ENCODE data around the gene KBTBD2. TPM values are rescaled to one million over a fixed set of nuclear protein-coding genes. Genes with fewer than 3 reads are reported as not detected.
A peak's percentile ranks its signal among the peaks of the same experiment; 100 is the strongest.

KBTBD2 gene
- total RNA-seq, 1 donor from 2014 or later = 39.7 TPM

DNA sequence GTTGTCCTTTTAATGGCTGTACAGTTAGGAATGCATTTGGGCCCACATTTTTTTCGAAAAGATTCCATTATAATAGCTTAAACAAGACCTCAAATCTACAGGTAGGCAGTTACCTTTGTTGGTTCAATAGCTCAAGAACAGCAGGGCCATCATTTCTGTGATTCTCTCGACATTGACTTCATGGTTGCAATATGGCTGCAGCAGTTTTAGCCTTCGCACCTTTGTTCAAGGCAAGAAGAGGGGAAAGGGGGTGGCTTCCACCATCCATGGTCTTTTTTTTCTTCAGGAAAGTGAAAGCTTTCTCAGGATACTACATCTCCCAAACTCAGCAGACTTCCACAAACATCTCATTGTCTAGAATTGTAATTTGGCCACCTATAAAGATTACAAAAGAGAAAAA lies 2.2 kb upstream of the KBTBD2 start:
- no peaks in the 10 kb centered on the region for H3K27me3 Mint-ChIP-seq
- H3K9me3 Mint-ChIP-seq = no peaks in the 10 kb centered on the region
- intact Hi-C loops (cut with micrococcal nuclease) = loop anchor here (5.0 kb wide), 1 partner anchor 166 kb away; no protein-coding TSS in a partner anchor
- POLR2A ChIA-PET = interaction anchor here (0.8 to 4.0 kb wide), 8 partner anchors 12 to 215 kb away, joined by 3 to 35 read pairs (median 9); partner anchors contain the start of genes NT5C3A and RP9
- no peak for DNase-seq
- H3K4me1 Mint-ChIP-seq = peaks cover 38% of the 10 kb centered on the region
- CTCF ChIA-PET = interaction anchor here (1.0 to 4.0 kb wide), 3 partner anchors 47 to 215 kb away, joined by 3 to 17 read pairs (median 12); partner anchors contain the start of gene RP9
- H3K4me3 Mint-ChIP-seq = peak overlapping the region; percentile 12
- ATAC-seq (ENCODE audit: low read depth) = no peak
- H3K27ac Mint-ChIP-seq = peak overlapping the region; percentile 97
- TF ChIP-seq, protein P1, sequence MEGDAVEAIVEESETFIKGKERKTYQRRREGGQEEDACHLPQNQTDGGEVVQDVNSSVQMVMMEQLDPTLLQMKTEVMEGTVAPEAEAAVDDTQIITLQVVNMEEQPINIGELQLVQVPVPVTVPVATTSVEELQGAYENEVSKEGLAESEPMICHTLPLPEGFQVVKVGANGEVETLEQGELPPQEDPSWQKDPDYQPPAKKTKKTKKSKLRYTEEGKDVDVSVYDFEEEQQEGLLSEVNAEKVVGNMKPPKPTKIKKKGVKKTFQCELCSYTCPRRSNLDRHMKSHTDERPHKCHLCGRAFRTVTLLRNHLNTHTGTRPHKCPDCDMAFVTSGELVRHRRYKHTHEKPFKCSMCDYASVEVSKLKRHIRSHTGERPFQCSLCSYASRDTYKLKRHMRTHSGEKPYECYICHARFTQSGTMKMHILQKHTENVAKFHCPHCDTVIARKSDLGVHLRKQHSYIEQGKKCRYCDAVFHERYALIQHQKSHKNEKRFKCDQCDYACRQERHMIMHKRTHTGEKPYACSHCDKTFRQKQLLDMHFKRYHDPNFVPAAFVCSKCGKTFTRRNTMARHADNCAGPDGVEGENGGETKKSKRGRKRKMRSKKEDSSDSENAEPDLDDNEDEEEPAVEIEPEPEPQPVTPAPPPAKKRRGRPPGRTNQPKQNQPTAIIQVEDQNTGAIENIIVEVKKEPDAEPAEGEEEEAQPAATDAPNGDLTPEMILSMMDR (IDR thresholded peaks at IDR 0.05) = no peak
- H3K36me3 Mint-ChIP-seq (ENCODE audit: low read depth) = peaks cover 11% of the 10 kb centered on the region

DNA sequence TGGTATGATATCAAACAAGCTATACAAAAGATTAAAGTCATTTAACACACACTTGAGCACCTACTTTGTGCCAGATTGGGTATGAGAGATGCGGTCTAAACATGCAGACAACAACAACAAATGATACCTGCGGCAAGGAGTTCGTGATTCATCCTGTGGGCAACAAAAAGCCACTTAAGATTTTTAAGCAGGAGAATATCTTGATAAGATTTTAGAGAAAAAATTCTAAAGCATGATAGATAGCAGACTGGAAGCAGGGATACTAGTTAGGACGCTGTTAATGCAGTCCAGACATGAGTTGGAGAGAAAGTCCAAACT lies 1.6 kb upstream of the KBTBD2 start:
- Mint-ChIP-seq H3K27ac (peak overlapping the region; percentile 97), H3K4me3 (peak overlapping the region; percentile 91)
- CTCF ChIA-PET = interaction anchor here (1.0 to 4.0 kb wide), 3 partner anchors 46 to 215 kb away, joined by 3 to 17 read pairs (median 12); partner anchors contain the start of gene RP9

DNA sequence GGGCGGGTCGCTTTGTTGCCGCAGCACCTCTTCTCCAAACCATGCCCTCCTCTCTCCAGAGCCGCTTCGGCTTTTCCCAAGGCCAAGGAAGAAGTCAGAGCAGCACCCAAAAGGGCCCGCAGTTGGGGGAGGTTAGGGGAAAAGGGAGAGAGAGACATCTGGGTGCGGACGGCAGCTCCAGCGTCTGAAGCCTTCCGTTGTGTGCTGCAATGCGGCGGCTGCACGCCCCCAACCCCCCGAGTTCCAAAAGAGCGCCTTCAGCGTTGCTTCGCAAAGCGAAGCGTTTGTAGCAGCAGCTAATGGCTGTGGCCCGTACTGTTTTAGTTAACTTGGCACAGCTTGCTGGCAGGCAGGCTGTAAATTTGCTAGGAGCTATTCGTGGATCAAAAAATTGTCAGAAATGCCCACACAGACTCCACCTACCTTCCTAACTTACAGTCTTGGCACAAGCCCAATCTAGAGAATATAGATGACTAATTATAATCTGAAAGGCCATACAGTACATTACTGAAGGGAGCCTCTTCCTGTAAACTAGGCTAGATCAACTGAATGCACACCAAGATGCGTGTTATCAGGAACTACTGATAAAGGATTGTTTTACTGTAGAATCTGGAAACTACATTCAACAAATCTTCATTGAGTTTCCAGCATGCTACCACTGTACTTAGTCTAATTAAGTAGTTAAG lies 1.1 kb upstream of the KBTBD2 start:
- ChIA-PET CTCF (interaction anchor here (1.0 to 4.0 kb wide), 3 partner anchors 46 to 216 kb away, joined by 3 to 17 read pairs (median 12); partner anchors contain the start of gene RP9), POLR2A (interaction anchor here (0.8 to 4.0 kb wide), 17 partner anchors 9 to 403 kb away, joined by 3 to 35 read pairs (median 8); partner anchors contain the start of genes AVL9, LSM5, NT5C3A and RP9)
- Mint-ChIP-seq H3K4me3 (peak overlapping the region; percentile 91), H3K9me3 (no peaks in the 10 kb centered on the region), H3K27me3 (no peaks in the 10 kb centered on the region), H3K36me3 (ENCODE audit: low read depth) (peaks cover 19% of the 10 kb centered on the region), H3K4me1 (peaks cover 49% of the 10 kb centered on the region), H3K27ac (peak overlapping the region; percentile 97)
- ATAC-seq (ENCODE audit: low read depth) (no peak), DNase-seq (peak; percentile 45)
- intact Hi-C loops (cut with micrococcal nuclease) = loop anchor here (1.0 to 5.0 kb wide), 10 partner anchors 13 to 402 kb away; partner anchors contain the start of genes AVL9, BBS9, LSM5 and RP9
- TF ChIP-seq, protein P1 (IDR thresholded peaks at IDR 0.05) = no peak

More for the DNA sequence above, 1.6 kb upstream of the KBTBD2 start:
- Mint-ChIP-seq H3K9me3 (no peaks in the 10 kb centered on the region), H3K4me1 (peaks cover 44% of the 10 kb centered on the region), H3K36me3 (ENCODE audit: low read depth) (peaks cover 17% of the 10 kb centered on the region), H3K27me3 (no peaks in the 10 kb centered on the region)
- TF ChIP-seq, protein P1 (IDR thresholded peaks at IDR 0.05) = no peak
- ATAC-seq (ENCODE audit: low read depth) (no peak), DNase-seq (no peak)
- intact Hi-C loops (cut with micrococcal nuclease) = loop anchor here (5.0 kb wide), 1 partner anchor 166 kb away; no protein-coding TSS in a partner anchor
- POLR2A ChIA-PET = interaction anchor here (0.8 to 4.0 kb wide), 11 partner anchors 10 to 398 kb away, joined by 3 to 35 read pairs (median 10); partner anchors contain the start of genes AVL9, NT5C3A and RP9

DNA sequence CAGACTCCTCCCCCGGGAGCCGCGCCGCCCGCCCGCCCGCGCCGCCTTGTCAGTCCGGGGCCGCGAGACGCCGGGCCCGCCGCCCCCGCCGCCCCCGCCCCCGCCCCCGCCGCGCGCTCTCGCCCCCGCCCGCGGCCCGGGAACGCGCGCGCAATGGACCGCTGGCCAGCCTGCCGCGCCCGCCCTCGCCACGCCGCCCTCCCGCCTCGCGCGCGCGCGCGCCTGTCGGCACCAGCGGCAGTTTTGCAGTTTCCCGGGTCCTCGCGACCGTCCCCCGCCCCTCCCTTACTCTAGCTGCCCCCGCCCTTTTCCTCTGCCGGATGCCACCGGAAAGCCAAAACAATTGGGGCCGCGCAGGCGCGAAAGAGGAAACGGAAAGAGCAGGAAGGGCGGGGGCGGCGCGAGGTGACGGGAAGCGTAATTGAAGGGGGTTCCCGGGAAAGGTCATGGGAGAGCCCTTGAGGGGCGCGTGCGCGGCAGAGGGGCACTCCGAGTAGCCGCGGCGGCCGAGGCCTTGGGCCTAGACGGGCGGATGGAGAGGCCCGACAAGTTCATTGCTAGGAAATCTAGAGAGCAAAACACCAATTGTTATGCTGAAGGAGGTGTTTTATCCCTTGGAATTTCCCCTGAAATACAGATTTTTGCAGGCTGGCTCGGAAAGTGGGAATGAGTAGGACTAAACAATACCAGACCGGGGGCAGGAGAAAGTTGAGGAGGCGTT lies 400 bp upstream of the KBTBD2 start:
- peaks cover 56% of the 10 kb centered on the region for H3K4me1 Mint-ChIP-seq
- CTCF ChIA-PET = interaction anchor here (1.3 to 4.0 kb wide), 3 partner anchors 46 to 216 kb away, joined by 10 to 17 read pairs (median 12); partner anchors contain the start of gene RP9
- ATAC-seq (ENCODE audit: low read depth) = peak; percentile 66

More for the DNA sequence above, 400 bp upstream of the KBTBD2 start:
- no peaks in the 10 kb centered on the region for H3K27me3 Mint-ChIP-seq
- peak overlapping the region; percentile 97 for H3K27ac Mint-ChIP-seq
- DNase-seq = peak; percentile 96
- POLR2A ChIA-PET = interaction anchor here (0.7 to 4.0 kb wide), 15 partner anchors 8 to 402 kb away, joined by 3 to 35 read pairs (median 9); partner anchors contain the start of genes AVL9, LSM5, NT5C3A and RP9
- TF ChIP-seq, protein P1 (IDR thresholded peaks at IDR 0.05) = no peak
- intact Hi-C loops (cut with micrococcal nuclease) = loop anchor here (1.0 to 5.0 kb wide), 11 partner anchors 13 to 402 kb away; partner anchors contain the start of genes AVL9, BBS9, LSM5 and RP9
- peak overlapping the region; percentile 91 for H3K4me3 Mint-ChIP-seq
- H3K9me3 Mint-ChIP-seq = no peaks in the 10 kb centered on the region
- H3K36me3 Mint-ChIP-seq (ENCODE audit: low read depth) = peaks cover 24% of the 10 kb centered on the region
